ENCODE results near the gene ACD.

DNA sequence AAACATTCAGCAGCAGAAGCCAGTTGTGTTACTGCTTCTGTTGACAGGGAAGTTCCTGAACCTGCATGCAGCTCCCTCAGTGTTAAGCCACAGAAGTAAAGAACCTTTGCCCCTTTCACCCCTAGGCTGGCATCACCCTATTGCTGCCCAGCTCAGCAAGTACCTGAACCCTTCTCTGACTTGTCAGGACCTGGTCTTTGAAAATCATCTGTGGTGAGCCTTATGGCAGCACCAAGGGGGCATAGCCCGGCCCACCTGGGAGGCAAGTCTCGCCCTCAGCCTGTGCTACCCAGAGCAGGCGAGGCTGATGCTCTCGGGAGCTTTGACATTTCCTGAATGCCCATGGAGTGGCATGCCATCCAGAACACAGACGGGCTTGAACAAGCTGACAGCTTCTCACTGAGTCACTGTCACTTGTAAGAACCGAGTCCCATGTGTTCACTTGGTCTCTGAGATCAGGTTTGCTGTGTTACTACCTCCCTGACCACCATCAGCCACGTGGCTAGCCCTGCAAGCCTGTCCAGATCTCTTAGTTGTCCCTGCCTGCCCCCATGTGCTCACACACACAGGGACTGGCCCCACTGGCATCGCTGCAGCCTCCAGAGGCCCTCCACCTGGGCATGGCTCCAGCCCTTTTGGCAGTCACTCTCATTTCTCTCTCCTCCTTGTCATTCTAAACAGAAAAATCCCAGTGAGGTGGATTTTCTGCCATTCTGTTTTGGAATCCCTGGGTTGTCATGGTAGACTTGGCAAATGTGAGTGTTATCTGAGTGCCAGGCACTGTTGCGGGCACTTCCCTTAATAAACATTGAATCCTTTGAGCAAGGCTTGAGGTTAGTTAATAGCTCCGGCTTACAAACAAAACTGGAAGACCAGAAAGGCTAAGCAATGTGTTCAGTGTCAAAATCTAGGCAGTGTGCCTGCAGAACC, 18.0 kb downstream of the ACD start:
- no peak for TF ChIP-seq EP300 (IDR thresholded peaks at IDR 0.05)
- no peak for TF ChIP-seq POLR2A (IDR thresholded peaks at IDR 0.05)
